Smooth muscle cell (in vitro differentiated cells): ENCODE results near the gene FAM221B. TPM values are rescaled to one million over a fixed set of nuclear protein-coding genes. Genes with fewer than 3 reads are reported as not detected.
A peak's percentile ranks its signal among the peaks of the same experiment; 100 is the strongest.

Experiments
- DNase-seq: peaks from one replicate; lab custom pipeline; 2025; ENCODE audit not compliant: unreplicated experiment; lab: John Stamatoyannopoulos, UW
- H2AFZ ChIP-seq: fragments of 200-600 bp; sonication (generic); 2 replicates; pipeline ENCODE4 v1.6.0; 2016; ENCODE audit warnings: antibody characterized with exemption, low read depth, mild to moderate bottlenecking
- H3F3A ChIP-seq: fragments of 200-600 bp; sonication (generic); 2 replicates; pipeline ENCODE4 v1.6.0; 2017; ENCODE audit warnings: antibody characterized with exemption, low read depth
- H3K27ac ChIP-seq: fragments of 200-600 bp; sonication (generic); 2 replicates; pipeline ENCODE4 v1.5.1; 2016; ENCODE audit warnings: low read depth, mild to moderate bottlenecking
- H3K27me3 ChIP-seq: fragments of 200-600 bp; sonication (generic); 2 replicates; pipeline ENCODE4 v1.6.1; 2016; ENCODE audit warnings: low read depth, mild to moderate bottlenecking
- H3K36me3 ChIP-seq: fragments of 200-600 bp; sonication (generic); 2 replicates; pipeline ENCODE4 v1.5.1; 2016; ENCODE audit warnings: low read depth
- H3K4me1 ChIP-seq: fragments of 200-600 bp; sonication (generic); 2 replicates; pipeline ENCODE4 v1.5.1; 2016; ENCODE audit warnings: low read depth
- H3K4me2 ChIP-seq: fragments of 200-600 bp; sonication (generic); 2 replicates; pipeline ENCODE4 v1.6.0; 2016; ENCODE audit warnings: mild to moderate bottlenecking
- H3K4me3 ChIP-seq: fragments of 200-600 bp; sonication (generic); 2 replicates; pipeline ENCODE4 v1.5.1; 2016; ENCODE audit warnings: mild to moderate bottlenecking
- H3K79me2 ChIP-seq: fragments of 200-600 bp; sonication (generic); 2 replicates; pipeline ENCODE4 v1.6.0; 2016; ENCODE audit warnings: low read depth, mild to moderate bottlenecking
- H3K9ac ChIP-seq: fragments of 200-600 bp; sonication (generic); 2 replicates; pipeline ENCODE4 v1.6.0; 2016; ENCODE audit warnings: low read depth
- H3K9me3 ChIP-seq: fragments of 200-600 bp; sonication (generic); replicated peaks from 2 replicates; pipeline ENCODE4 v1.5.1; 2016; ENCODE audit warnings: low read depth
- H4K20me1 ChIP-seq: fragments of 200-600 bp; sonication (generic); 2 replicates; pipeline ENCODE4 v1.6.0; 2016; ENCODE audit warnings: low read depth
- WGBS: methylation state at CpG from one replicate; pipeline ENCODE4 v1.1.7; 2016; ENCODE audit warnings: low lambda C conversion rate; 5-methylcytosine and 5-hydroxymethylcytosine counted together
- polyA plus RNA-seq: library from polyadenylated mRNA; unstranded; fragments of >200 nt; fragmentation: Nextera tagmentation; extraction: Ambion mirVana; gene quantifications from 2 replicates; pipeline ENCODE4 v1.2.1, GENCODE V29; 2016
- total RNA-seq: library from RNA; depleted of rRNA; stranded (reverse); fragments of >200 nt; gene quantifications from 2 replicates; pipeline ENCODE4 v1.2.3, GENCODE V29; 2014
- TF ChIP-seq, protein P1 (sequence below): fragments of 200-600 bp; sonication (generic); IDR thresholded peaks from 2 replicates; pipeline ENCODE4 v1.5.1; 2017; ENCODE audit warnings: borderline replicate concordance, mild to moderate bottlenecking, antibody characterized with exemption; ENCODE audit not compliant: insufficient read depth, poor library complexity, severe bottlenecking

Gene FAM221B, protein sequence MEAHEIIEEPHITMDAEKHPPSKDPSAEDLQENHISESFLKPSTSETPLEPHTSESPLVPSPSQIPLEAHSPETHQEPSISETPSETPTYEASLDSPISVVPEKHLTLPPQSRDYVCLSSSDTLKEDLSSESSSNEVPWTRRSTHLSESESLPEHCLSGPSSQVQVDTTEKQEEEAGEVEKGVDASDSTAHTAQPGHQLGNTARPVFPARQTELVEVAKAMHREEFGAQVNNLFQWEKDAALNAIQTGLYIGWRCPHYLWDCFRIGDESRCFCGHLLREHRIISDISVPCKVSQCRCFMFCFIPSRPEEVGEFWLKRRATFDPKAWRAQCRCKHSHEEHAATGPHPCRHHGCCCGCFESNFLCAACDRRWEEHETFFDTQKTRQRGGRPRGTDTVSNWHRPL
- not detected in 2 replicates for total RNA-seq
- polyA plus RNA-seq = not detected in 2 replicates

DNA sequence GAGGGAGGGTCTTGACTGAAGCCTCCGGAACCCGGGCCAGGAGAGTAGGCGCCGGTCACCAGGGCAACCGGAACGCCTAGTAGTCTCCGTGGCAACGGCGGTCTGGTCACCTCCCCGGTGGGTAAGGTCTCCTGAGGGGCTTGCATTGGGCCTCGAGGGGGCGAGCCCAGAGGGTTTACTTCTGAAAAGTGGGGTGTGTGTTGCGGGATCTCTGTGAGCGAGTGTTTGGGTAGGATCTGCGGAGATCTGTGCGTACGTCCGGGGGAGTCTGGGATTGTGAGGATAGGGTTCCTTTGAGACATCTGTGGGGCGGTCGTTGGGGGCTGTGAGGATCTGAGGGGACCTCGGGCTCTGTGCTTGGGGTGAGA is at the start of gene FAM221B:
Gene FAM221B (minus strand): TSS at position 17 of the 368 bp plus-strand sequence. CDS start 2,571 bp downstream, outside the sequence.
- Histone ChIP-seq H2AFZ (peak within 1 kb of the TSS; percentile 99), H3F3A (peaks cover 7% of the 10 kb centered on the region), H3K27ac (peak within 1 kb of the TSS; percentile 85), H3K79me2 (peaks cover 9% of the 10 kb centered on the region), H3K4me2 (peak within 1 kb of the TSS; percentile 99), H3K9me3 (no peaks in the 10 kb centered on the region), H3K9ac (peak within 1 kb of the TSS; percentile 91), H3K27me3 (no peaks in the 10 kb centered on the region), H3K4me3 (peak within 1 kb of the TSS; percentile 97), H3K4me1 (peaks cover 8% of the 10 kb centered on the region), H4K20me1 (no peaks in the 10 kb centered on the region), H3K36me3 (no peaks in the 10 kb centered on the region)
- TF ChIP-seq, protein P1, sequence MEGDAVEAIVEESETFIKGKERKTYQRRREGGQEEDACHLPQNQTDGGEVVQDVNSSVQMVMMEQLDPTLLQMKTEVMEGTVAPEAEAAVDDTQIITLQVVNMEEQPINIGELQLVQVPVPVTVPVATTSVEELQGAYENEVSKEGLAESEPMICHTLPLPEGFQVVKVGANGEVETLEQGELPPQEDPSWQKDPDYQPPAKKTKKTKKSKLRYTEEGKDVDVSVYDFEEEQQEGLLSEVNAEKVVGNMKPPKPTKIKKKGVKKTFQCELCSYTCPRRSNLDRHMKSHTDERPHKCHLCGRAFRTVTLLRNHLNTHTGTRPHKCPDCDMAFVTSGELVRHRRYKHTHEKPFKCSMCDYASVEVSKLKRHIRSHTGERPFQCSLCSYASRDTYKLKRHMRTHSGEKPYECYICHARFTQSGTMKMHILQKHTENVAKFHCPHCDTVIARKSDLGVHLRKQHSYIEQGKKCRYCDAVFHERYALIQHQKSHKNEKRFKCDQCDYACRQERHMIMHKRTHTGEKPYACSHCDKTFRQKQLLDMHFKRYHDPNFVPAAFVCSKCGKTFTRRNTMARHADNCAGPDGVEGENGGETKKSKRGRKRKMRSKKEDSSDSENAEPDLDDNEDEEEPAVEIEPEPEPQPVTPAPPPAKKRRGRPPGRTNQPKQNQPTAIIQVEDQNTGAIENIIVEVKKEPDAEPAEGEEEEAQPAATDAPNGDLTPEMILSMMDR = no peak
- DNase-seq = no peak
- 9% methylated on average over 21 of the region's 21 CpGs for WGBS

DNA sequence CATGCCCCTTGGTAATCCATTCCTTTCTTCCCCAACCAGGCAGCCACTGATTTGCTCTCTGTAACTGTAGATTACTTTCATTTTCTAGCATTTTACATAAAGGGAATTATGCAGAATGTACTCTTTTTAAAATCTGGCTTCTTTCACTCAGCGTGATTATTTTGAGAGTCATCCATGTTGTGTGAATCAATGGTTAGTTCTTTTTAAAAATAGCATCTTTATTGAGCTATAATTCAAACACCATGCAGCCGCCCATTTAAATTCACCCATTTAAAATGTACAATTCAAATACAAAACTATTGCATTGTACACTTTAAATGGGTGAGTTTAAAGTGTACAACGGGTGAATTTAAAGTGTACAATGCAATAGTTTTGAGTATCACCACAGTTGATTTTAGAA is 44.0 kb upstream of the FAM221B start:
- TF ChIP-seq, protein P1 = no peak
- Histone ChIP-seq H2AFZ (no peak overlapping the region), H3K36me3 (no peaks in the 10 kb centered on the region), H3K9ac (no peak overlapping the region), H3K4me2 (no peak overlapping the region), H3K4me3 (no peak overlapping the region), H4K20me1 (no peaks in the 10 kb centered on the region), H3K4me1 (no peaks in the 10 kb centered on the region), H3K27me3 (no peaks in the 10 kb centered on the region), H3K79me2 (no peaks in the 10 kb centered on the region), H3F3A (no peaks in the 10 kb centered on the region), H3K27ac (no peak overlapping the region), H3K9me3 (peaks cover 11% of the 10 kb centered on the region)
- no peak for DNase-seq
- 86% methylated on average over 3 of the region's 3 CpGs for WGBS

DNA sequence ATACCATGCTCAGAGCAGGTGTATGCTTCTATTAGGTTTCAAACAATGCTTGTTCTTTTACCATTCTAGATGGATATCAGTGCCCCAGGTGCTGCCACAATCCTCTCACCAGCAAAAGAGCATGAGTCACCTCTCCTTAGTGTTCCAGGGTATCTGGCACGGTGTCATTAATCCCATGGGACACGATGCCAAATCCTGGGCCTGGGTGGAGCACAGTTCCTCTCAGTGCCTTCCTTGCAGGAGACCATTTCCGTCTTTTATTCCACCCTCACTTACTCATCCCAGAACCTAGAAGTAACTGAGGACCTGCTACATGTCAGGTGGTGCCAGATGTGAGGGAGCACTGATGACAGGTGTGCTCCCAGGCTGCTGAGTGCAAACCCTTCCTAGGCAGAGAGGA is 43.0 kb upstream of the FAM221B start:
- DNase-seq = no peak
- no peaks in the 10 kb centered on the region for H3K79me2 ChIP-seq
- TF ChIP-seq, protein P1 = no peak
- no peaks in the 10 kb centered on the region for H3K4me1 ChIP-seq
- H4K20me1 ChIP-seq = no peaks in the 10 kb centered on the region
- H3K9me3 ChIP-seq = peaks cover 5% of the 10 kb centered on the region
- H3K9ac ChIP-seq = no peak overlapping the region
- H3K36me3 ChIP-seq = no peaks in the 10 kb centered on the region
- no peak overlapping the region for H3K27ac ChIP-seq
- no peaks in the 10 kb centered on the region for H3K27me3 ChIP-seq
- H3K4me2 ChIP-seq = no peak overlapping the region
- WGBS = 79% methylated on average over 3 of the region's 3 CpGs
- H2AFZ ChIP-seq = no peak overlapping the region
- H3F3A ChIP-seq = no peaks in the 10 kb centered on the region
- H3K4me3 ChIP-seq = no peak overlapping the region

DNA sequence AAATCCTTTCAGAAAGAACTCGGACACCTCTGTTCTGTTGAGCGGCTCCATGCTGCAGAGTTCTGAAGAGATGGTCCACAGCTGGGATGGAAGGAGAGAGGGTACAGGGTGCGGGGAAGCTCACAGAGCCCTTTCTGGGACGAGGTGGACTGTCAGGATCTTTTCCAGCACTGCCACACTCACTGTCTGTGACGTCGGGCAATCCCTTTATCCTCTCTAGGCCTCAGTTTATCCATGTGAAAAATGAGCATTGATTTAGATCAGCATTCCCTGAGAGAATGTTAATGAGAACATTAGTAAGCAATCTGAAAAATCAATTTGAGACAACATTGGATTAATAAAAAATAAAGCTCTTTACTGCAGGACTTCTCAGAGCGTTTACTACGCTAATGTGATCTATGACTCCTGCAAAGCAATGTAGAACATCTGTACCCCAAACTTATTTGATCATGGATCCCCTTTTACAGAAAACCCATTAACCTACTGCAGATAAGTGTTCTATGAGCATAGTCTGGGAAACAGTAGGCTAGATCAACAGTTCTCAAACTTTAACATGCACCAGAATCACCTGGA is 41.9 kb upstream of the FAM221B start, which contains the start of gene OR13J1:
Gene OR13J1 (minus strand): TSS at position 51 of the 573 bp plus-strand sequence. CDS start 0 bp downstream, at position 51.
- Histone ChIP-seq H3K27me3 (no peaks in the 10 kb centered on the region), H3K27ac (no peak within 1 kb of the TSS), H3K4me3 (no peak within 1 kb of the TSS), H3K9ac (no peak within 1 kb of the TSS), H3K79me2 (no peaks in the 10 kb centered on the region), H3F3A (no peaks in the 10 kb centered on the region), H2AFZ (no peak within 1 kb of the TSS), H3K4me2 (no peak within 1 kb of the TSS), H3K4me1 (no peaks in the 10 kb centered on the region), H3K36me3 (no peaks in the 10 kb centered on the region), H3K9me3 (no peaks in the 10 kb centered on the region), H4K20me1 (no peaks in the 10 kb centered on the region)
- WGBS = 92% methylated on average over 8 of the region's 8 CpGs
- DNase-seq = no peak
- TF ChIP-seq, protein P1 = no peak
